ENCODE data around the gene INHBE.

DNA sequence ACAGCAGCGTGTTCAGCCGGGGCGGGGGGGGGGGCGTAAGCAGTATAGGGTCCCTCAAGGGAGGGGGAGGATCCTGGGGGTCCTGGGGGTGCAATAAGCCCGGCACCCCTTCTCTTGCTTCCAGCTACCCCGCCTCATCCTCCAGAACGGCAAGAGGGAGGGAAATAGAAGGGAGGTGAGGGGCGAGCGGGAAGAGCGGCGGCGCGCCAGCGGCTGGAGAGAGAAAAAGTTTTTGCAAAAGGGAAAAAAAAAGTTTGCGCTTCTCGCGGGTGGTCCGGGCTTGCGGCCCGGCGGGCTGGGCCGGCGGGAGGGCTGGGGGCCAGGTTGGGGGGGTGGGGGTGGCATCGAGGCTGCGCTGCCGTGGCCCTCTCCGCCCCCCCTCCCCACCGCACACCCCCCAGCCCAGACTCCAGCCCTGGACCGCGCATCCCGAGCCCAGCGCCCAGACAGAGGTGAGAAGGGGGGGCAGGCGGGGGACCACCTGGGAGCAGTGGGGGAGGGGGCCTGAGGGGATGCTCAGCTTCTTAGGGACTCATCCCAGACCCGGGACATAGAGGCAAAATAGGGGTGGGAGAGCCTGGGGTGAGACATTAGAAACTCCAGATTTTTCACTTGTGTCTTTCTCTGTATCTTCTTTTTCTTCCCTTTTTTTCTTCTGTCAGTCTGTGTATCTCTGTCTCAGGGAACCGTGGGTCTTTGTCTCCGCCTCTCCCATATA is 4.8 kb downstream of the INHBE start, which contains the start of gene GLI1:
- TF ChIP-seq, protein P1, sequence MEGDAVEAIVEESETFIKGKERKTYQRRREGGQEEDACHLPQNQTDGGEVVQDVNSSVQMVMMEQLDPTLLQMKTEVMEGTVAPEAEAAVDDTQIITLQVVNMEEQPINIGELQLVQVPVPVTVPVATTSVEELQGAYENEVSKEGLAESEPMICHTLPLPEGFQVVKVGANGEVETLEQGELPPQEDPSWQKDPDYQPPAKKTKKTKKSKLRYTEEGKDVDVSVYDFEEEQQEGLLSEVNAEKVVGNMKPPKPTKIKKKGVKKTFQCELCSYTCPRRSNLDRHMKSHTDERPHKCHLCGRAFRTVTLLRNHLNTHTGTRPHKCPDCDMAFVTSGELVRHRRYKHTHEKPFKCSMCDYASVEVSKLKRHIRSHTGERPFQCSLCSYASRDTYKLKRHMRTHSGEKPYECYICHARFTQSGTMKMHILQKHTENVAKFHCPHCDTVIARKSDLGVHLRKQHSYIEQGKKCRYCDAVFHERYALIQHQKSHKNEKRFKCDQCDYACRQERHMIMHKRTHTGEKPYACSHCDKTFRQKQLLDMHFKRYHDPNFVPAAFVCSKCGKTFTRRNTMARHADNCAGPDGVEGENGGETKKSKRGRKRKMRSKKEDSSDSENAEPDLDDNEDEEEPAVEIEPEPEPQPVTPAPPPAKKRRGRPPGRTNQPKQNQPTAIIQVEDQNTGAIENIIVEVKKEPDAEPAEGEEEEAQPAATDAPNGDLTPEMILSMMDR (IDR thresholded peaks at IDR 0.05), result no peak
- TF ChIP-seq ZFX (IDR thresholded peaks at IDR 0.05; ENCODE audit: borderline replicate concordance), result no peak

Measured in 22Rv1 (cell line).